B cell (primary cell): ENCODE data around the gene KANK3.

ENCODE experiments used
- EZH2 ChIP-seq: IDR thresholded peaks from 2 replicates; pipeline ENCODE4 v1.6.1; 2012; ENCODE audit warnings: borderline replicate concordance, low read depth, mild to moderate bottlenecking, moderate library complexity, low read length; ENCODE audit not compliant: insufficient read depth, poor library complexity, severe bottlenecking
- TF ChIP-seq, protein P1 (sequence below): fragments of 200-600 bp; IDR thresholded peaks from one replicate; pipeline ENCODE4 v1.8.0; 2022; ENCODE audit warnings: antibody characterized with exemption, mild to moderate bottlenecking

DNA sequence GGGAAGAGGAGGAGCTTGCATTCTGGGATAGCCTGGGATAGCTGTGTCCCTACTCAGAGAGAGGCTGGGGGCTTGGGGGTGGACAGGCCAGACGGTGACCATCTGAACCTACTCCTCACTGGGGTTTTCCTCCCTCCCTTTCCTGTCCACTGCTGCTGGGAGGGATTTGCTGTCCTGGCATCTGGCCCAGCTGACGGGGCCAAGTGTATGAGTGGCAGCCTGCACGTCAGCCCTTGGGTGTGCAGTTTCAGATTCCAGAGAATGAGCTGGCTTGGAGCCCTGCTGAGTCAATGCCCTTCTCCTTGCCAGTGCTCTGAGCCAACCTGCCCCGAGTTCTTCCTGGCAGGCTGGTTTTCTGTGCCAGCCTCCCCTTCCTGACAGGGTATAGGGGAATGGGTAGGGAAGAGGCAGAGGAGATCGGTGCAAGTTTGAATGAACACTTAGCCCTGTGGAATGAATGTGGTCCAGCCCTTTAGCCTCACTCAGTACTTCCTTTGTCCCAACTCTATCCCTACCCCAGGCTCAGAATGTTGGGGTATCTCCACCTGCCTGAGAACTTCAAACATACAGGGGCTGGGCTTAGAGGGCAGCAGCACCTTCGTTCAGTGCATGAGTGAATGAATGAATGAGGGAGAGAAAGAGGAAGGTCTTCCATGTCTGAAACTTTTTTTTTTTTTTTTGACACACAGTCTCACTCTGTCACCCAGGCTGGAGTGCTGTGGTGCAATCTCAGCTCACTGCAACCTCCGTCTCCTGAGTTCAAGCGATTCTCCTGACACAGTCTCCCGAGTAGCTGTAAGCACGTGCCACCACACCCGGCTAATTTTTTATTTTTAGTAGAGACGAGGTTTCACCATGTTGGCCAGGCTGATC is 19.1 kb upstream of the KANK3 start:
- TF ChIP-seq EZH2 = no peak
- TF ChIP-seq, protein P1, sequence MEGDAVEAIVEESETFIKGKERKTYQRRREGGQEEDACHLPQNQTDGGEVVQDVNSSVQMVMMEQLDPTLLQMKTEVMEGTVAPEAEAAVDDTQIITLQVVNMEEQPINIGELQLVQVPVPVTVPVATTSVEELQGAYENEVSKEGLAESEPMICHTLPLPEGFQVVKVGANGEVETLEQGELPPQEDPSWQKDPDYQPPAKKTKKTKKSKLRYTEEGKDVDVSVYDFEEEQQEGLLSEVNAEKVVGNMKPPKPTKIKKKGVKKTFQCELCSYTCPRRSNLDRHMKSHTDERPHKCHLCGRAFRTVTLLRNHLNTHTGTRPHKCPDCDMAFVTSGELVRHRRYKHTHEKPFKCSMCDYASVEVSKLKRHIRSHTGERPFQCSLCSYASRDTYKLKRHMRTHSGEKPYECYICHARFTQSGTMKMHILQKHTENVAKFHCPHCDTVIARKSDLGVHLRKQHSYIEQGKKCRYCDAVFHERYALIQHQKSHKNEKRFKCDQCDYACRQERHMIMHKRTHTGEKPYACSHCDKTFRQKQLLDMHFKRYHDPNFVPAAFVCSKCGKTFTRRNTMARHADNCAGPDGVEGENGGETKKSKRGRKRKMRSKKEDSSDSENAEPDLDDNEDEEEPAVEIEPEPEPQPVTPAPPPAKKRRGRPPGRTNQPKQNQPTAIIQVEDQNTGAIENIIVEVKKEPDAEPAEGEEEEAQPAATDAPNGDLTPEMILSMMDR = no peak
